CD4-positive, alpha-beta T cell (primary cell): Measurements from ENCODE around the gene KIAA2012. TPM values are rescaled to one million over a fixed set of nuclear protein-coding genes. Genes with fewer than 3 reads are reported as not detected.

Experiments
- ATAC-seq: fragments of 200-7000 bp; cut with Tn5 transposase; one replicate; pipeline ENCODE4 v1.10.0; 2022; ENCODE audit warnings: mild to moderate bottlenecking; ENCODE audit not compliant: poor library complexity
- CTCF ChIA-PET: fragments of 350-600 bp; sonication (Branson Sonifier 250); formaldehyde crosslinking; loops from one replicate; lab custom pipeline; 2021; ENCODE audit warnings: antibody characterized with exemption, inconsistent platforms; lab: Charles Lee
- POLR2A ChIA-PET: fragments of 350-600 bp; sonication (Branson Sonifier 250); formaldehyde crosslinking; loops from one replicate; lab custom pipeline; 2021; ENCODE audit warnings: antibody characterized with exemption, inconsistent platforms; lab: Charles Lee
- DNase-seq, 14 experiments: peaks; one replicate each; pipeline ENCODE4 v3.0.0-alpha.2; 2013 to 2020; ENCODE audit warnings: mixed read lengths in 2 of 14
- H3K27ac ChIP-seq, 2 donors: one replicate each; pipeline versions ENCODE4 v1.5.1 to v1.7.0; 2013; ENCODE audit warnings: low read length in 2 of 2, low read depth in 1 of 2, mild to moderate bottlenecking in 1 of 2
- H3K27me3 ChIP-seq, 2 experiments: 1 replicate in 1 of 2; 2 replicates in 1 of 2; pipeline versions ENCODE4 v1.6.1 to v1.7.0; 2013; ENCODE audit warnings: low read length in 2 of 2, control low read depth in 1 of 2, mild to moderate bottlenecking in 1 of 2, moderate library complexity in 1 of 2; ENCODE audit not compliant: insufficient read depth in 2 of 2, control insufficient read depth in 1 of 2
- H3K36me3 ChIP-seq: one replicate; pipeline ENCODE4 v1.6.1; 2013; ENCODE audit warnings: low read length, control low read depth; ENCODE audit not compliant: insufficient read depth
- H3K4me1 ChIP-seq: one replicate; pipeline ENCODE4 v1.6.1; 2013; ENCODE audit warnings: low read length, control low read depth; ENCODE audit not compliant: insufficient read depth
- H3K4me3 ChIP-seq: one replicate; pipeline ENCODE4 v1.5.1; 2013; ENCODE audit warnings: mild to moderate bottlenecking, low read length, moderate library complexity
- H3K9me3 ChIP-seq, 2 experiments: 1 replicate in 1 of 2; 2 replicates in 1 of 2; pipeline versions ENCODE4 v1.6.1 to v1.7.0; 2013; ENCODE audit warnings: low read length in 2 of 2, mild to moderate bottlenecking in 2 of 2, control low read depth in 1 of 2, moderate library complexity in 1 of 2; ENCODE audit not compliant: control insufficient read depth in 1 of 2, insufficient read depth in 1 of 2
- H3K27ac Mint-ChIP-seq: one replicate; pipeline ENCODE4 v1.8.0; 2020; ENCODE audit warnings: mixed read lengths
- H3K27me3 Mint-ChIP-seq: one replicate; pipeline ENCODE4 v1.8.0; 2021; ENCODE audit warnings: mixed read lengths
- H3K36me3 Mint-ChIP-seq: one replicate; pipeline ENCODE4 v1.8.0; 2021; ENCODE audit warnings: low read depth, mixed read lengths
- H3K4me1 Mint-ChIP-seq: one replicate; pipeline ENCODE4 v1.8.0; 2021; ENCODE audit warnings: low read depth, mixed read lengths
- H3K4me3 Mint-ChIP-seq: one replicate; pipeline ENCODE4 v1.8.0; 2020; ENCODE audit warnings: mild to moderate bottlenecking, mixed read lengths
- H3K9me3 Mint-ChIP-seq: one replicate; pipeline ENCODE4 v1.8.0; 2020; ENCODE audit warnings: mixed read lengths
- intact Hi-C, 2 experiments: fragments of 100-400 bp; cut with DNase I in 1 of 2; cut with micrococcal nuclease in 1 of 2; formaldehyde crosslinking; loops; one replicate each; pipeline versions ENCODE4 v1.15.1 to v1.9.0; 2023 to 2025; cut with DNase I, micrococcal nuclease
- total RNA-seq, 174 experiments: library from RNA in 2 of 174; stranded (reverse) in 2 of 174; gene quantifications; one replicate each; pipeline ENCODE4 v1.2.3 and lab custom pipeline; 2021 to 2026
- TF ChIP-seq, protein P1 (sequence below): fragments of 200-600 bp; IDR thresholded peaks from one replicate; pipeline ENCODE4 v1.8.0; 2022; ENCODE audit warnings: antibody characterized with exemption, mild to moderate bottlenecking

The KIAA2012 gene
- total RNA-seq, 2 experiments from 2014 or later: not detected

DNA sequence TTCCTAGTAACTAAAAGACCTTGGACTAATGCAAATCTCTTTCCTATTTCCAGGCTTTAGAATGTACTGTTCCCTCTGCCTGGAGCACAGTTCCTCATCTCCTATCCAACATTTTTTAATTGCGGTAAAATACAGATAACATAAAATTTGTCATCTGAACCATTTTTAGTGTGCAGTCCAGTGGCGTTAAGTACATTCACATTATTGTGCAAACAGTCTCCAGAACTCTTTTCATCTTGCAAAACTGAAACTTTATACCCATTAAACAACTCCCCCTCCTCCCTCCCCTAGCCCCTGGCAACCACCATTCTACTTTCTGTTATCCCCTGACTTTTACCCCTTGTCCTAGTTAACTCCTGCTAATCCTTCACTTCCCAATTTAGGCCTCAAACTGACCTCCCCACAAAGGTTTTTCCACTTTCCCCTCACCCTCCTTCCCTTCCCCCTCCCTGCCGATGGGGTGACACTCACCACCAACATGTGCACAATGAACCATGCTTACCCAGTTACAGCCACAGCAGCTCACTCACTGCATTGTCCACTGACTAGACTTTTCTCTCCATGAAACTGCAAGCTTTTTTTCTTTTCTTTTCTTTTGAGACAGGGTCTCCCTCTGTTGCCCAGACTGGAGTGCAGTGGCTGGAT is 54.8 kb downstream of the KIAA2012 start:
- no peaks in the 10 kb centered on the region for H3K9me3 Mint-ChIP-seq
- intact Hi-C loops: loop anchor here in 1 of 2 experiments (5.0 kb wide), 1 partner anchor 1174 kb away; no protein-coding TSS in a partner anchor
- H3K36me3 Mint-ChIP-seq: no peaks in the 10 kb centered on the region
- H3K4me1 Mint-ChIP-seq: no peaks in the 10 kb centered on the region
- no peak overlapping the region for H3K4me3 Mint-ChIP-seq
- no peak for ATAC-seq
- Histone ChIP-seq H3K4me1 (no peaks in the 10 kb centered on the region), H3K27ac (no peak overlapping the region), H3K4me3 (no peak overlapping the region), H3K36me3 (no peaks in the 10 kb centered on the region), H3K9me3 (no peaks in the 10 kb centered on the region), H3K27me3 (no peaks in the 10 kb centered on the region)
- H3K27ac Mint-ChIP-seq: no peak overlapping the region
- DNase-seq: no peak
- TF ChIP-seq, protein P1, sequence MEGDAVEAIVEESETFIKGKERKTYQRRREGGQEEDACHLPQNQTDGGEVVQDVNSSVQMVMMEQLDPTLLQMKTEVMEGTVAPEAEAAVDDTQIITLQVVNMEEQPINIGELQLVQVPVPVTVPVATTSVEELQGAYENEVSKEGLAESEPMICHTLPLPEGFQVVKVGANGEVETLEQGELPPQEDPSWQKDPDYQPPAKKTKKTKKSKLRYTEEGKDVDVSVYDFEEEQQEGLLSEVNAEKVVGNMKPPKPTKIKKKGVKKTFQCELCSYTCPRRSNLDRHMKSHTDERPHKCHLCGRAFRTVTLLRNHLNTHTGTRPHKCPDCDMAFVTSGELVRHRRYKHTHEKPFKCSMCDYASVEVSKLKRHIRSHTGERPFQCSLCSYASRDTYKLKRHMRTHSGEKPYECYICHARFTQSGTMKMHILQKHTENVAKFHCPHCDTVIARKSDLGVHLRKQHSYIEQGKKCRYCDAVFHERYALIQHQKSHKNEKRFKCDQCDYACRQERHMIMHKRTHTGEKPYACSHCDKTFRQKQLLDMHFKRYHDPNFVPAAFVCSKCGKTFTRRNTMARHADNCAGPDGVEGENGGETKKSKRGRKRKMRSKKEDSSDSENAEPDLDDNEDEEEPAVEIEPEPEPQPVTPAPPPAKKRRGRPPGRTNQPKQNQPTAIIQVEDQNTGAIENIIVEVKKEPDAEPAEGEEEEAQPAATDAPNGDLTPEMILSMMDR: no peak
- ChIA-PET CTCF (no interaction called here), POLR2A (no interaction called here)
- H3K27me3 Mint-ChIP-seq: no peaks in the 10 kb centered on the region

DNA sequence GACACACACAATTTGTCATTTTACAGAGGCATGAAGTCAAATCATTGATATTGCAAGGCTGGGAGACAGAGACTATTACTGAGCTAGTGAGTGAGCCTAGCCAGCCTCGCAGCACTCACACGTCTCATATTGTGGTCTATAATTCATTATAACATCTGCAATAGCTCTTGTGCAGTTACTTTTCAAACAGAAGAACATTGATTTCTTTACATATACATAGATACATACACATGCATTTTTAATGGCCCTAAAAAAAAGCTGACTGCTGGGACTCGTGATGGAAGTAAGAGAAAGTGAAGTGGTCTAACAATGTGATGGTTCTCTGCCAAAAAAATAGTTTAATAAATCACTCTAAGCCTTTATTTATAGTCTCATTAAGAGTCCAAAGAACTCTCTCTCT is 56.8 kb downstream of the KIAA2012 start:
- Mint-ChIP-seq H3K27me3 (no peaks in the 10 kb centered on the region), H3K36me3 (no peaks in the 10 kb centered on the region), H3K27ac (no peak overlapping the region), H3K4me3 (no peak overlapping the region), H3K9me3 (no peaks in the 10 kb centered on the region), H3K4me1 (no peaks in the 10 kb centered on the region)
- Histone ChIP-seq H3K36me3 (no peaks in the 10 kb centered on the region), H3K27ac (no peak overlapping the region), H3K4me1 (no peaks in the 10 kb centered on the region), H3K9me3 (no peaks in the 10 kb centered on the region), H3K27me3 (no peaks in the 10 kb centered on the region), H3K4me3 (no peak overlapping the region)
- no peak for ATAC-seq
- intact Hi-C loops: loop anchor here in 1 of 2 experiments (5.0 kb wide), 1 partner anchor 1172 kb away; no protein-coding TSS in a partner anchor
- CTCF ChIA-PET: no interaction called here
- no peak for DNase-seq
- POLR2A ChIA-PET: no interaction called here
- TF ChIP-seq, protein P1: no peak

DNA sequence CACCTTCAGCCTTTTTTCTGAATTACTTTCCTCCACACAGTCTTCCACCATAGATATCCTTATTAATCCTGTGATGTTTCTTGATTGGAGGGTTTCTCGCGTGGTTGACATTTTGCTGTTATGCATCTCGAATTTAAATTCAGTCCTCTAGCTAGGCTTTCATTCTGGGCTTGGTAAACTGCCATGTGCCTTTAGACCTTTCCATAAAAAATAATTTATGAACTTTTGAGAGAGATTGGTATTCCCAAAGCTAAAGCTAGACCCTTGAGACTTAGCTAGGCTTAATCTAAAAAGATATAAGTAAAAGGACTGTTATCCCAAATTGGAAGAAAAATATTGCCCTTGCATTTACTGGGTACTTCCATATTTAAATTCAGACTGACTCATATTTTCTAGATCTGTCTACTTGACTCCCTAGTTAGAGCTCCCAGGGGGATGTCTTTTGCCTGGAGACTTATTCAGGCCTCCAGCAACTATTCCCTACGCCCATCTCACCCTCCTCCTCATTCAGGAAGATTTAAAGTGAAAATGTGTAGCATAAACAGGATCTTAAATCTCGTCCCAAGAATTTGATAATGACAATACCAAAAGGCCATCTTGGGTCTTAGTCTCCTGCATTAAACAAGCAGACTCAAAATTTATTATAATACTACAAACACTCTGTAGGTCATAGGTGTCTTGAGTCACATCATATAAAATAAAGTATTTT is 60.3 kb downstream of the KIAA2012 start:
- H3K9me3 ChIP-seq: no peaks in the 10 kb centered on the region
- no peaks in the 10 kb centered on the region for H3K36me3 ChIP-seq
- ChIA-PET POLR2A (no interaction called here), CTCF (no interaction called here)
- no peaks in the 10 kb centered on the region for H3K4me1 ChIP-seq
- no peaks in the 10 kb centered on the region for H3K4me1 Mint-ChIP-seq
- intact Hi-C loops: no loop called here
- TF ChIP-seq, protein P1: no peak
- DNase-seq: no peak
- H3K27me3 ChIP-seq: no peaks in the 10 kb centered on the region
- no peak overlapping the region for H3K4me3 ChIP-seq
- no peaks in the 10 kb centered on the region for H3K27me3 Mint-ChIP-seq
- no peaks in the 10 kb centered on the region for H3K9me3 Mint-ChIP-seq
- H3K36me3 Mint-ChIP-seq: no peaks in the 10 kb centered on the region
- H3K27ac Mint-ChIP-seq: no peak overlapping the region
- ATAC-seq: no peak
- no peak overlapping the region for H3K27ac ChIP-seq
- no peak overlapping the region for H3K4me3 Mint-ChIP-seq
